Suppressor macrophage treated with lipopolysaccharide for 1 hour (primary cell): ENCODE measurements around the gene DCBLD2.

Source experiments
- DNase-seq, 3 donors: peaks; one replicate each; pipeline ENCODE4 v3.0.0-alpha.2; 2020 to 2022

The DCBLD2 gene

DNA sequence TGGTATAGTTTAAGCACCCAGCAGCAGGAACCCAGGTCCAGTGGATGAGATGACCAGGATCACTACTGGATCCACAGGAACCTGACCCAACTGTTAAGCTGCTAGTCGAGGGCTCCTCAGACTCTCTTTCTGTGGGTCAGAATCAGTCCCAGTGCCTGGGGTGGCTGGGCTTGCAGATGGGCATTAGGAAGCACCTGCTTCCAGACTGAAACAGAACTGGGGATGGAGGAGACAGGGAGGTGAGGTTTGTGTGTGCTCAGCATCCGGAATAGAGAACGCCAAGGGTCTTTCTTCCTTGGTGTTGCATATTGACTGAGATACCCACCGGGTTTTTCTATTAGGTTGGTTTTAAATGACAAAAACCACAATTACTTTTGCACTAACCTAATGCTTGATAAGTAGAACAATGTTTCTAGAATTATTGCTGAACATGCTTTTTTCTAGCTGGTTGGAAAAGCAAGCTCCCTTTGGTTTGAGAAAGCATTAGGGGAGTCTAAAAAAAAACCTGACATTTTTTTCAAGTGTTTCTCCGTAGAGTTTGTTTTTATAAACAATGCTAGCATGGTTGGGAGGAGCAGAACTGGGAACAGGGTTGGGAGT is 137.6 kb downstream of the DCBLD2 start:
- no peak for DNase-seq

DNA sequence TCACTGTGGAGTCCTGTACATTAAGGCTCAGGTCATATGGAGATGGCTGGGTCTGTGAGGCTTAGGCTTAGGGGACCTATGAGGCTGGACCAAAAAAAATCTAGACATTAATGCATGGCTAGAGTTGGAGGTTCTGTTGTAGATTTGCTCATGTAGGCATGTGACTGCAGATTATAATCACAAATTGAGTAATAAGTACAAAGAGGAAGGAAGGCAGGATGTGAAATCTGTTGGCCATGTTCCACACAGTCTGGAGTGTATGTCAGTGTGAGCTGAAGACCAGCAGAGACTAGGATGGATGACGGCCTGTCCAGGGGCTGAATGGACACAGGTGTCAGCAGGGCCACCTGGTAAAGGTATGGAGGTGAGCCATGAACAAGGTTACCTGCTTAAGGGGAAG is 138.4 kb downstream of the DCBLD2 start, which contains the start of gene ST3GAL6:
ST3GAL6 (plus strand) TSS at position 265 of the 400 bp plus-strand sequence. CDS start 5,101 bp downstream, outside the sequence.
- DNase-seq = peak; percentile 74 to 88 (median 87)

DNA sequence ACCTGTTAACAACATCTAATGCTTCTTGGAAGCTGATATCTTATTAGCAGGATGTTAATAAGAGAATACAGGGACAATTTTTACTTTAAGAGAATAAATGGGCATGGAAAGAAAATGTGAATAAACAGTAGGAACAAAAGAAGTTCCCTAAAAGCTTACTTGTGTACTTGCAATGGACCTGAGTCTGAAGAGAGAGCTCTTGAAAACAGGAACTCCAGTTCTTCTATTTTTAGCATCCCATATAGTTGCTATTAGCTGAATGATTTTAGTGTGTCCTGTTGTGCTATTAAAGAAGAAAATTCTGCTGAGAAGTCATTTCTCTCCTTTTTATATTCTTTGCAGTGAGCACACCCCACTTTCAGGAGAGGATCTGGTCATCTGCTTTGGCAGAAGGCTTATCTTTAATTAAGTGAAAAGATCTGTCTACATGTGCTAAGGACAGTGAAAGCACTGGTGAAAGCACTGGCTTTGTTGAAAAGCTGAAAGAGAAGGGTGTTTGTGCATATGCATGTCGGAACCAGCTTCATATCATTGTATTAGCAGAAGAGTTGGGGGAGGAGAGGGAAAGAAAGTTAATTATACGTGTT is 139.8 kb downstream of the DCBLD2 start:
- DNase-seq = peak; percentile 33 to 73 (median 62)

GRCh38 chr3:98759629-98760028 is 141.9 kb downstream of the DCBLD2 start:
- DNase-seq = no peak

- DNase-seq = no peak
Observed at GRCh38 chr3:98755601-98756000, 145.9 kb downstream of the DCBLD2 start.

- DNase-seq = no peak
Observed at GRCh38 chr3:98754483-98754882, 147.0 kb downstream of the DCBLD2 start.

GRCh38 chr3:98750276-98750919 is 151.1 kb downstream of the DCBLD2 start:
- DNase-seq = peak in 1 of 3 donors; percentile 51

DNA sequence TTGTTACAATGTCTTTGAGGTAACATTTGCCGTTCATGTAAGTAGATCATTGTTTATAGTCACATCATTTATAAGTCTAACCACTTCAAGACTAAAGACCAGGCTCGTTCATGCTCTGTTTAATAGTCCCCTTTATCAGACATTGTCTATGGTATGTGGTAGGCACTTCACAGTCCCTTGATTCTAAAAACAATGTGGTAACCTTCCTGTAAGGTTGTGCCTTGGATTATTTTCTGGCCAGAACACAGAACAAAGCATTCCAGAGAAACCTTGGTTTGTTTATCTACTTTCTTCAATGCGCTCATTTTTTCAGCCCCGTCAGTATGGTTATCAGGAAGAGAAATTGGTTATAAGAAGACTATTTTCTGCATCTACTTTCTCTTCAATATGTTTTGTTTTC is 154.6 kb downstream of the DCBLD2 start:
- DNase-seq = no peak

GRCh38 chr3:98746122-98746521 is 155.4 kb downstream of the DCBLD2 start:
- DNase-seq = no peak
